Uterus (tissue), 2 donors: Measurements from ENCODE around the gene OSBPL1A.

ENCODE experiments used
- CTCF ChIP-seq, 4 experiments: fragments of 200-600 bp in 2 of 4; fragments of 450-650 bp in 2 of 4; sonication (generic) in 2 of 4; IDR thresholded peaks; one replicate each; pipeline ENCODE4 v1.5.1; 2016 to 2019; ENCODE audit warnings: antibody characterized with exemption in 4 of 4, mild to moderate bottlenecking in 2 of 4, moderate library complexity in 1 of 4
- POLR2A ChIP-seq, 2 donors: fragments of 450-650 bp; IDR thresholded peaks; one replicate each; pipeline ENCODE4 v1.6.1; 2016; ENCODE audit warnings: antibody characterized with exemption in 2 of 2, mild to moderate bottlenecking in 1 of 2, moderate library complexity in 1 of 2

GRCh38 chr18:24130494-24130893 lies 267.1 kb downstream of the OSBPL1A start:
- TF ChIP-seq CTCF (IDR thresholded peaks at IDR 0.05) (no peak), POLR2A (IDR thresholded peaks at IDR 0.05) (no peak)
